Stimulated activated memory B cell treated with anti-CD40 and anti-IgM and Interleukin-4, amounts not matched to agents 10 μg/mL and 1 μg/mL and 100 μg/mL, for 72 hours (primary cell): ENCODE measurements around the gene ARL5A.

ENCODE experiments used
- ATAC-seq: fragments of 150-1000 bp; cut with Tn5 transposase; 2 replicates; pipeline ENCODE4 v1.10.0; 2021
- H3K27ac Mint-ChIP-seq: one replicate; pipeline ENCODE4 v1.8.0; 2022; ENCODE audit warnings: mild to moderate bottlenecking, mixed read lengths
- H3K27me3 Mint-ChIP-seq: one replicate; pipeline ENCODE4 v1.8.0; 2022; ENCODE audit warnings: mixed read lengths
- H3K36me3 Mint-ChIP-seq: one replicate; pipeline ENCODE4 v1.8.0; 2022; ENCODE audit warnings: mixed read lengths
- H3K4me1 Mint-ChIP-seq: one replicate; pipeline ENCODE4 v1.8.0; 2022; ENCODE audit warnings: mixed read lengths
- H3K4me3 Mint-ChIP-seq: one replicate; pipeline ENCODE4 v1.8.0; 2022; ENCODE audit warnings: mild to moderate bottlenecking, moderate library complexity, mixed read lengths
- H3K9me3 Mint-ChIP-seq: one replicate; pipeline ENCODE4 v1.8.0; 2022; ENCODE audit warnings: mixed read lengths

ARL5A gene

DNA sequence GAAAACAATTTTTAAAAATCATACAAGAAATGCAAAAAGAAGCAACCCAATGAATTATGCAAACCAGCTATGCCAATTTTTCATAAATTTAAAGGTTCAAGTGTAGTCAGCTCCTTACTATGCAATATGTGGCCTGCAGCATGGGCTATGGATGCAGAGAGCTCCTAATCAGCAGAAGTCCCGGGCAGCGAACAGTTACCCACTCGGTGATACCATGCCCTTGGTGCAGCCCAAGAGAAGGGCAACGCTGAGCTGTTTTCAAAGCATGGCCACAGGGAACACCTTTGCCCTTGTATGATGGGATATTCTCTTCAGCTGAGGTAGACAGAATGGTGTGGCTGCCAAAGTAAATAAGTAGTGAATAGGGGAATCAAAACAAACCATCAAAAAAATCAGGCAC, 17.3 kb upstream of the ARL5A start:
- Mint-ChIP-seq H3K9me3 (no peaks in the 10 kb centered on the region), H3K36me3 (no peaks in the 10 kb centered on the region), H3K27ac (peak overlapping the region; percentile 17), H3K27me3 (no peaks in the 10 kb centered on the region), H3K4me3 (no peak overlapping the region), H3K4me1 (peaks cover 31% of the 10 kb centered on the region)
- ATAC-seq = no peak

DNA sequence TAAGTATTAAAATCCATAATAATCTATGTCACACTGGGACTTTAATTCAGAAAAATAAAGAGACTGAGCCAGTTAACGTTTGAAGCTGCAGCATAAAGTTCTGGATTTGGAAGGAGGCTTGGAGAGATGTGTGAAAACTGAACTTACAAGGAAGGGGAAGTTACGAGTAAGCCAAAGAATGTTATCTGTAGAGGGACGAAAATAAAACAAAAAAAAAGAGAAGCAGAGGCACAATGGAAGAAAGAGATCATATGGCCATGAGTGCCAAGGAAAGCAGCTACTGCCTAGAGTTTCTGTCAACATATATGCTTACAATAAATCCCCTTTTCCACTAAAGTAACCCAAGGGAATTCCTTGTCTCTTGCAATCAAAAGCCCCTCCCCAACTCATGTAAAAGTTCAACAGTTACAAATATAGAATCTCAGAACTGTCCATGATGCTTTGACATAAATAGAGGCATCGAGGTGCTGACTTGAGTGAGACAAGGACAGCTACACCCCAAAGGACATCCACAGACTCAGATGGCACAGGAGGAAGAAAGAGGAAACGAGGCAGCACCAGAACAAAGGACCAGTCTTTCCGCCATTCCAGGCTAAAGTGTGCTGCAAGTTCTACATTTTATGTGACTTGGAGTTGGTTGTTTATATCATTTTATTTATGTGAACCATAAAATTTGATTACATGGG, 16.1 kb upstream of the ARL5A start:
- Mint-ChIP-seq H3K27ac (peak overlapping the region; percentile 3), H3K36me3 (no peaks in the 10 kb centered on the region), H3K9me3 (no peaks in the 10 kb centered on the region), H3K4me1 (peaks cover 38% of the 10 kb centered on the region), H3K27me3 (no peaks in the 10 kb centered on the region), H3K4me3 (no peak overlapping the region)
- no peak for ATAC-seq

GRCh38 chr2:151843691-151844061, 15.5 kb upstream of the ARL5A start:
- H3K9me3 Mint-ChIP-seq = no peaks in the 10 kb centered on the region
- H3K4me3 Mint-ChIP-seq = no peak overlapping the region
- H3K27me3 Mint-ChIP-seq = no peaks in the 10 kb centered on the region
- no peaks in the 10 kb centered on the region for H3K36me3 Mint-ChIP-seq
- H3K27ac Mint-ChIP-seq = peak overlapping the region; percentile 3
- peaks cover 38% of the 10 kb centered on the region for H3K4me1 Mint-ChIP-seq
- no peak for ATAC-seq

- Mint-ChIP-seq H3K27ac (peak overlapping the region; percentile 3), H3K27me3 (no peaks in the 10 kb centered on the region), H3K9me3 (no peaks in the 10 kb centered on the region), H3K4me3 (no peak overlapping the region), H3K4me1 (peaks cover 38% of the 10 kb centered on the region), H3K36me3 (no peaks in the 10 kb centered on the region)
- ATAC-seq = peak; percentile 35
Observed at GRCh38 chr2:151842830-151843690, 14.8 kb upstream of the ARL5A start.

GRCh38 chr2:151841047-151841424, 12.8 kb upstream of the ARL5A start:
- H3K27ac Mint-ChIP-seq = no peak overlapping the region
- ATAC-seq = no peak
- H3K9me3 Mint-ChIP-seq = no peaks in the 10 kb centered on the region
- no peak overlapping the region for H3K4me3 Mint-ChIP-seq
- H3K36me3 Mint-ChIP-seq = no peaks in the 10 kb centered on the region
- no peaks in the 10 kb centered on the region for H3K27me3 Mint-ChIP-seq
- H3K4me1 Mint-ChIP-seq = peaks cover 36% of the 10 kb centered on the region

DNA sequence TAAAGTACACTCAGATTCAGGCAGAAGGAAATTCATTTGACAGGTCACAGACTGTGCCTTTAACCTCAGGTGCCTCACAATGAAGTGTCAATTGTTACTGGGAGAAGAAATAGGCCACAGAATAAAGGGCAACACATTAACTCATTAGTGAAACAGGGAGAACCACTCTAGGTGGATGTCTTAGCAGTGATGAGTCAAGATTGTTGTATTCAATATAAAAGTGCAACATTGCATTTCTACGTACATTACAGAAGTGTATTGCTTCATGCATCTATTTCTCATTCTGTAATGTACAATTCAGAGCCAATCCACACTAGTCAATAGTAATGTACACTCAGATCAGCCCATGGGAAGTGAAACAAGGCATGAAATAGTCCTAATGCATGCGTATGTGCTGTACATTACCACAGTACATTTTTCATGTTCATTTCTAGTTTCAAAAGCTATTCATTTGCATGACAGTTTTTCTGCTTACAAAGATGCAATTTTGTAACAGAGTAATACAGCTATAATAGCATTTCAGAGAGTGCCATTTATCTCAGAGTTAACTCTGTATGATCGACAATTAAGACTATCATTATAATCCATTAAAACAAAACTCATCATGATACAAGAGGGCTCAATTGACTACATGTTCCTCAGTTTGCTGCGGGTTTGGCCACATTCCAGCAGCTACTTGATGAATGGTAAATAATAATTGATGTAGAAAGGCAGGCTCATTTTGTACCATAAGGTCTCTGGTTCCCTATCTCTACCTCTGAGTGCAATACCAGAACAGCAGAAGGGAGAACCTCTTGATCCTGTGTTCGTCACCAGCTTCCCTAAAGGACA, 12.2 kb upstream of the ARL5A start:
- no peaks in the 10 kb centered on the region for H3K36me3 Mint-ChIP-seq
- H3K4me1 Mint-ChIP-seq = peaks cover 30% of the 10 kb centered on the region
- peak overlapping the region; percentile 16 for H3K27ac Mint-ChIP-seq
- no peaks in the 10 kb centered on the region for H3K27me3 Mint-ChIP-seq
- peak; percentile 92 for ATAC-seq
- H3K9me3 Mint-ChIP-seq = no peaks in the 10 kb centered on the region
- H3K4me3 Mint-ChIP-seq = no peak overlapping the region

DNA sequence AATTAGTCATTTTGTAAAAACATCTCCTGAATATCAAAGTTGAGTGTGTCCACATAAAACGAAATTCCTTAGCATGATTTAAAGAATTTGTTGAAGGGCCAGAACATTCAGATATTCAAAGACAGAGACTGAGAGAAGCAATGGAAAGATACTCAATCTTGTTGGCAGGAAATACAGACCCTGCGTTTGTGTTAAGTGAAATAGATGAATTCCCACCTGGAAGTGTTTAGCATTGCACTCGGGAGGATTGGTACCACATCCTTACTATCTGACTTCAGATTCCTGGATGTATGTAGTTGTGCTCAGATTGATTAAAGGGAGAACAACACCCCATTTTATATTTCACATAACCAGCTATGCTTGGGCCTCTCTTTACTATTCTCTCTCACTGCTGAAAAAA, 9.7 kb upstream of the ARL5A start:
- no peaks in the 10 kb centered on the region for H3K27me3 Mint-ChIP-seq

DNA sequence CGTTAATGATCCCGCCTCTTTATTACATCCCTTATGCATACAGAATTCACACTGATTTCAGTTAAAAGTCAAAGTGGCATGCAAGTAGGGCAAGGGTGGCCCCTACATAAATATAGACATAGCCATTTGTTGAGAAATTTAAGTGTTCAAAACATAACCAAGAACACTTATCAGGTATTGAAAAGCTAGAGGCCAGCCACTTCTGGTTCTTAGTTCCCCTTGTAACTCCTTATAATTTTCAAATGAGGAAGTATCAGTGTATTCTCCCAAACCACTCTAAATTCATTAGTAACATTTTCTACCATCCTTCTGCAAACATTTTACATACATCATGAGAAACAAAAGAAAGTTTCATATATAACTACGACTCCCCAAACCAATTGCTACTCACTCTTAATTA, 5.8 kb upstream of the ARL5A start:
- Mint-ChIP-seq H3K27me3 (no peaks in the 10 kb centered on the region), H3K27ac (no peak overlapping the region), H3K9me3 (no peaks in the 10 kb centered on the region), H3K4me1 (peaks cover 15% of the 10 kb centered on the region), H3K36me3 (no peaks in the 10 kb centered on the region), H3K4me3 (no peak overlapping the region)
- peak; percentile 66 for ATAC-seq

More for the DNA sequence above, 9.7 kb upstream of the ARL5A start:
- Mint-ChIP-seq H3K4me1 (peaks cover 21% of the 10 kb centered on the region), H3K27ac (no peak overlapping the region), H3K9me3 (no peaks in the 10 kb centered on the region), H3K36me3 (no peaks in the 10 kb centered on the region), H3K4me3 (no peak overlapping the region)
- no peak for ATAC-seq

DNA sequence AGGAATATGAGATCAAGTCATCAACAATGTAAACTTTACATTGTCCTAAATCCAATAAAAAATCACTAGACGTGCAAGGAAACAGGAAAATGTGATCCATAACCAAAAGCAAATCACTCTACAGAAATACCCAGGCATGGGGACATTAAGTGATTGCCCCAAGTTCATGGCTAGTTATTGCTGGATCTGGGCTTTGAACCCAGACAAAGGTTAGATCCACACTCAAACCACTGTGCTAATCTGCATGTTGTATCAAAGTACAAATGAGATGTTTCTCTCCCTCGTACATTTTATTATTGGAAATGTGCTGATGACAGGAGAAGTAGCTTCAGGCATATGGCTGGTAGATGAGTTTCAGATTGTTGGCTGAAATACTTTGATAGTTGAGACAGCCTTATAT, 2.7 kb upstream of the ARL5A start:
- Mint-ChIP-seq H3K27ac (no peak overlapping the region), H3K36me3 (no peaks in the 10 kb centered on the region)

GRCh38 chr2:151828890-151829324, 686 bp upstream of the ARL5A start:
- H3K4me1 Mint-ChIP-seq = peaks cover 49% of the 10 kb centered on the region
- H3K9me3 Mint-ChIP-seq = no peaks in the 10 kb centered on the region
- peak overlapping the region; percentile 87 for H3K4me3 Mint-ChIP-seq
- peak overlapping the region; percentile 92 for H3K27ac Mint-ChIP-seq
- no peaks in the 10 kb centered on the region for H3K27me3 Mint-ChIP-seq
- no peak for ATAC-seq
- no peaks in the 10 kb centered on the region for H3K36me3 Mint-ChIP-seq

More for the DNA sequence above, 2.7 kb upstream of the ARL5A start:
- Mint-ChIP-seq H3K27me3 (no peaks in the 10 kb centered on the region), H3K9me3 (no peaks in the 10 kb centered on the region), H3K4me3 (no peak overlapping the region), H3K4me1 (peaks cover 38% of the 10 kb centered on the region)
- ATAC-seq = no peak

DNA sequence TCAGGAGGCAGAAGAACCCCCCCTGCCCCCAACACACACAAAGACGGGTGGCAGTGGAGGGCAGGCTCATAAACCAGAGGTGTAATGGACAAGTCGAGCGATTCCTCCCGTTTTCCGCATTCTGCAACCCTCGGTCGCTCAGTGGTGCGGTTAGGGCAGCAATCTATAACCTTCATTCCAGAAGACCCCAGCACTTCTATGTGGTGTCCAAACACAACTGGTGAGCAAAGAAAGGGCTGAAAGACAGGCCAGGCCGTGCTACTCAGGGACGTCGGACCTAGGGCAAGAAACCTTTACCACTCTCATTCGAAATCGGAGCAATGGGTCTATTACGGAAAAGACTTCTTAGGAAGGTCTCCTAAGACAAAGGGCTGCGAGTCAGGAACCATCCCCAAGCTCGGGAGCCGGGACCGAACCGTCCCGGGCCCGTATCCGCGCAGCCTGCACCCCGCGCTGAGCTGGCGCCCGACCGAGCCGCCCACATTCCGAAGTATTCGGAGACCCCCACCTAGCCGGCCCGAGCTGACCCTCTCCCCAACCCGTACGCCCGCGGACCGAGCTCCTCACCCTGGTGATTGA, 568 bp downstream of the ARL5A start:
- peaks cover 9% of the 10 kb centered on the region for H3K36me3 Mint-ChIP-seq
- no peaks in the 10 kb centered on the region for H3K9me3 Mint-ChIP-seq
- H3K27ac Mint-ChIP-seq = peak overlapping the region; percentile 92
- H3K4me1 Mint-ChIP-seq = peaks cover 59% of the 10 kb centered on the region
- H3K4me3 Mint-ChIP-seq = peak overlapping the region; percentile 87
- no peaks in the 10 kb centered on the region for H3K27me3 Mint-ChIP-seq
- peak; percentile 59 for ATAC-seq

DNA sequence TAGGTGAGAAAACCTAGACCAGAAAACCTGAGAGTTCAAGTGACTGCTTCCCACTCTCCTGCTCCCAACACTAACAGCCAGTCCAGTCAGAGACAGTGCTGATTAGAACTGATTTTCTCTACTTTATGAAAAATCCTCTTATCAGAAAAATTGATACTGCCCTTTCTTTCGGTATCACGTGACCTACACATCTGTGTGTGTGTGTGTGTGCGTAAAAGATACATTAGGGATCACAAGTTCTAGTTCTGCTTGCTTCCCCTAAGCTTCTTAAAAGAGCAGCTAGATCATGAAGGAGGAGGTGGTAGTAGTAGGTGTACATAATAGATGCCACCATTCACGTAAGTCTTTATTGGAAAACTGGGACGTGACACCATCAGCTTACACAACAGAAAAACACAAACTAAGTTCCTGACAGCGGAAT, 1.5 kb downstream of the ARL5A start:
- peaks cover 66% of the 10 kb centered on the region for H3K4me1 Mint-ChIP-seq

DNA sequence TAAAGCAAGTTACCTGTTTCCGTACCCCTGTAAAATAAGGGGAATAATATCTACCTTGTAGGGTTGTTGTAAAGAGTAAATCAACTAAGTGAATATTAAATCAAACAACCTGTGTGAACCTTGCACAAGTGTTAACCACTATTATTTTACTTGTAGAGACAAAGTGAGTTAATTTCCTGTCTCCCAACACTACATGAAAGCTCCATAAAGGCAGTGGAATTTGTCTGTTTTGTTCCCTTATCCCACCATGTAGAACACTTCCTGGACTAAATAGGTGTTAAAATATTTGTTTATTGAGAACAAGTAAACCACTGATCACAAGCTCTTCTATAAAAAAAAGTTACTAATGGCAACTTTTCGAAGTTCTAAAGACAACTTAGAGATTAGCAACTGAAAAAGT, 3.3 kb downstream of the ARL5A start:
- Mint-ChIP-seq H3K36me3 (peaks cover 24% of the 10 kb centered on the region), H3K27me3 (no peaks in the 10 kb centered on the region), H3K27ac (no peak overlapping the region), H3K9me3 (no peaks in the 10 kb centered on the region), H3K4me1 (peaks cover 77% of the 10 kb centered on the region), H3K4me3 (no peak overlapping the region)
- ATAC-seq = no peak

More for the DNA sequence above, 1.5 kb downstream of the ARL5A start:
- peak overlapping the region; percentile 87 for H3K4me3 Mint-ChIP-seq
- no peaks in the 10 kb centered on the region for H3K9me3 Mint-ChIP-seq
- ATAC-seq = no peak
- peaks cover 15% of the 10 kb centered on the region for H3K36me3 Mint-ChIP-seq
- peak overlapping the region; percentile 92 for H3K27ac Mint-ChIP-seq
- no peaks in the 10 kb centered on the region for H3K27me3 Mint-ChIP-seq

GRCh38 chr2:151823651-151824050, 4.6 kb downstream of the ARL5A start:
- peaks cover 66% of the 10 kb centered on the region for H3K4me1 Mint-ChIP-seq
- H3K9me3 Mint-ChIP-seq = no peaks in the 10 kb centered on the region
- H3K36me3 Mint-ChIP-seq = peaks cover 24% of the 10 kb centered on the region
- H3K27me3 Mint-ChIP-seq = no peaks in the 10 kb centered on the region
- peak overlapping the region; percentile 59 for H3K27ac Mint-ChIP-seq
- H3K4me3 Mint-ChIP-seq = no peak overlapping the region
- no peak for ATAC-seq

DNA sequence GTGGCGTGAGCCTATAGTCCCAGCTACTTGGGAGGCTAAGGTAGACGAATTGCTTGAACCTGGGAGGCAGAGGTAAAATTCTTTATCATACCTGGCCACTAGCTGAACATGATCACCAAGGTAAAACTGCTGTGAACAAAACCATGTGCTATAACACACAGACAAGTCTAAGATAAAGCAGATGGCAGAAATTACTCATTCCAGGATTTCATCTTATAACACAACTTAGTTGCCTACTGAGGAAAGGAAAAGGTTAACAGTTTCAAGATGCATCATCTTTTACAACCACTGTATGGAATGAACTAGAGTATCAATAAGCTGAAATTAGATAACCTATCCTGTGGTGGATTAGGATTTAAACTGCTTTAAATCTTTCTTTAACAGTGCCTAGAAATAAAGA, 8.3 kb downstream of the ARL5A start:
- ATAC-seq = peak; percentile 72
- peaks cover 41% of the 10 kb centered on the region for H3K36me3 Mint-ChIP-seq
- H3K4me1 Mint-ChIP-seq = peaks cover 55% of the 10 kb centered on the region
- H3K27me3 Mint-ChIP-seq = no peaks in the 10 kb centered on the region
- no peak overlapping the region for H3K27ac Mint-ChIP-seq
- H3K9me3 Mint-ChIP-seq = no peaks in the 10 kb centered on the region
- H3K4me3 Mint-ChIP-seq = no peak overlapping the region
